HepG2 (cell line): ENCODE results near the gene TICAM2. TPM values are rescaled to one million over a fixed set of nuclear protein-coding genes. Genes with fewer than 3 reads are reported as not detected.

ENCODE experiments used
- ATAC-seq: fragments of 200-7000 bp; cut with Tn5 transposase; 3 replicates; pipeline ENCODE4 v1.9.1; 2020; ENCODE audit warnings: mild to moderate bottlenecking, moderate library complexity
- BruUV-seq: library from RNA; stranded (reverse); fragments of 400-500 nt; replicated peaks from 2 replicates; lab custom pipeline; 2021; lab: Mats Ljungman, UMichigan
- CTCF ChIA-PET: fragments of 300-600 bp; formaldehyde crosslinking; extraction: SDS; loops from one replicate; lab custom pipeline; 2021; ENCODE audit warnings: low total read pairs, inconsistent platforms, low intra/inter-chr PET ratio; lab: Yijun Ruan, JAX
- POLR2A ChIA-PET: fragments of 350-600 bp; sonication (Branson Sonifier 250); formaldehyde crosslinking; loops from one replicate; lab custom pipeline; 2020; ENCODE audit warnings: antibody characterized with exemption, inconsistent platforms; lab: Yijun Ruan, JAX
- DNase-seq: peaks from one replicate; pipeline ENCODE4 v3.0.0-alpha.2; 2015; ENCODE audit warnings: low spot score
- FAIRE-seq: peaks from 3 replicates; lab custom pipeline; 2011; peaks lifted over from hg19 to GRCh38; lab: Jason Lieb, UNC
- H2AFZ ChIP-seq: one replicate; pipeline ENCODE4 v1.6.1; 2011; ENCODE audit warnings: low read length, inconsistent platforms
- H3K27ac ChIP-seq: fragments of 300-600 bp; 3 replicates; pipeline ENCODE4 v1.8.0; 2011; ENCODE audit warnings: mixed run types, mild to moderate bottlenecking, mixed read lengths, low read length, inconsistent platforms; ENCODE audit not compliant: insufficient read depth; ENCODE audit errors: extremely low read length
- H3K27me3 ChIP-seq, 2 experiments: fragments of 200-600 bp in 1 of 2; 2 replicates in 1 of 2; 3 replicates in 1 of 2; pipeline versions ENCODE4 v1.6.0 to v1.8.0; 2011; ENCODE audit warnings: low read length in 2 of 2, mild to moderate bottlenecking in 2 of 2, moderate library complexity in 2 of 2, inconsistent platforms in 1 of 2; ENCODE audit not compliant: insufficient read depth in 2 of 2, control insufficient read depth in 1 of 2
- H3K36me3 ChIP-seq, 2 experiments: fragments of 200-600 bp in 1 of 2; replicated peaks in 1 of 2; 2 replicates in 1 of 2; 3 replicates in 1 of 2; pipeline versions ENCODE4 v1.5.1 to v1.8.0; 2011; ENCODE audit warnings: low read length in 2 of 2, inconsistent platforms in 1 of 2; ENCODE audit not compliant: insufficient read depth in 2 of 2, control insufficient read depth in 1 of 2
- H3K4me1 ChIP-seq: 2 replicates; pipeline ENCODE4 v1.5.1; 2012; ENCODE audit warnings: low read length, inconsistent platforms; ENCODE audit not compliant: insufficient read depth
- H3K4me2 ChIP-seq: 2 replicates; pipeline ENCODE4 v1.6.0; 2011; ENCODE audit warnings: low read depth, low read length, inconsistent platforms
- H3K4me3 ChIP-seq, 3 experiments: fragments of 200-600 bp in 1 of 3; sonication (generic), shearing (Covaris generic) in 1 of 3; replicated peaks in 1 of 3; 2 replicates each; pipeline ENCODE4 v1.5.1; 2011 to 2016; ENCODE audit warnings: low read length in 3 of 3, inconsistent platforms in 2 of 3, low read depth in 2 of 3, mild to moderate bottlenecking in 2 of 3, control low read depth in 1 of 3, mixed read lengths in 1 of 3; ENCODE audit not compliant: insufficient read depth in 1 of 3
- H3K79me2 ChIP-seq: one replicate; pipeline ENCODE4 v1.6.1; 2011; ENCODE audit warnings: low read length, inconsistent platforms; ENCODE audit not compliant: insufficient read depth
- H3K9ac ChIP-seq: 2 replicates; pipeline ENCODE4 v1.6.0; 2011; ENCODE audit warnings: mild to moderate bottlenecking, low read depth, low read length, inconsistent platforms; ENCODE audit not compliant: insufficient read depth
- H3K9me3 ChIP-seq: 2 replicates; pipeline ENCODE4 v1.5.1; 2012; ENCODE audit warnings: mild to moderate bottlenecking, low read length
- H4K20me1 ChIP-seq: 2 replicates; pipeline ENCODE4 v1.6.0; 2011; ENCODE audit warnings: inconsistent platforms, mild to moderate bottlenecking, low read length, moderate library complexity; ENCODE audit not compliant: insufficient read depth
- HNF4A ChIP-seq: sonication (generic); formaldehyde crosslinking; IDR thresholded peaks from 2 replicates; pipeline ENCODE4 v1.4.0; 2020; ENCODE audit warnings: missing genetic modification reagents
- KAT8 ChIP-seq: IDR thresholded peaks from 2 replicates; pipeline ENCODE4 v1.6.1; 2016; ENCODE audit warnings: missing genetic modification reagents, missing compliant biosample characterization
- PBX3 ChIP-seq: sonication (generic); formaldehyde crosslinking; IDR thresholded peaks from 2 replicates; pipeline ENCODE4 v1.8.1; 2023; ENCODE audit warnings: missing genetic modification reagents, inconsistent platforms, borderline replicate concordance
- REXO4 ChIP-seq: sonication (generic); formaldehyde crosslinking; IDR thresholded peaks from 2 replicates; pipeline ENCODE4 v1.8.0; 2022; ENCODE audit warnings: missing genetic modification reagents, mild to moderate bottlenecking, borderline replicate concordance
- SALL1 ChIP-seq: sonication (generic); formaldehyde crosslinking; IDR thresholded peaks from 2 replicates; pipeline ENCODE4 v1.8.0; 2022; ENCODE audit warnings: mild to moderate bottlenecking, missing genetic modification reagents
- SP4 ChIP-seq: sonication (generic); formaldehyde crosslinking; IDR thresholded peaks from 2 replicates; pipeline ENCODE4 v1.8.1; 2023; ENCODE audit warnings: mild to moderate bottlenecking, missing genetic modification reagents
- TP53 ChIP-seq: sonication (generic); formaldehyde crosslinking; conservative IDR thresholded peaks from 2 replicates; pipeline ENCODE4 v1.4.0; 2020; ENCODE audit warnings: missing genetic modification reagents
- ZBTB38 ChIP-seq: sonication (generic); formaldehyde crosslinking; IDR thresholded peaks from 2 replicates; pipeline ENCODE4 v1.5.1; 2020; ENCODE audit warnings: mild to moderate bottlenecking, missing genetic modification reagents
- ZNF441 ChIP-seq: sonication (generic); formaldehyde crosslinking; IDR thresholded peaks from 2 replicates; pipeline ENCODE4 v1.7.0; 2021; ENCODE audit warnings: missing genetic modification reagents, borderline replicate concordance
- ZNF569 ChIP-seq: sonication (generic); formaldehyde crosslinking; IDR thresholded peaks from 2 replicates; pipeline ENCODE4 v1.5.0; 2020; ENCODE audit warnings: mild to moderate bottlenecking, missing genetic modification reagents, moderate library complexity, borderline replicate concordance
- ZNF839 ChIP-seq: sonication (generic); formaldehyde crosslinking; IDR thresholded peaks from 2 replicates; pipeline ENCODE4 v1.4.0; 2020; ENCODE audit warnings: missing genetic modification reagents, mild to moderate bottlenecking, borderline replicate concordance
- WGBS: methylation state at CpG from one replicate; pipeline ENCODE4 v1.1.6; 2017; ENCODE audit warnings: low lambda C conversion rate; 5-methylcytosine and 5-hydroxymethylcytosine counted together
- in situ Hi-C: cut with HindIII; loops from 2 replicates; pipeline ENCODE4 v1.10.0; 2017; ENCODE audit warnings: low pct_unique_long_range_greater_than_20kb; ENCODE audit not compliant: extremely low pct_ligation_motif_present
- intact Hi-C: fragments of 100-400 bp; cut with micrococcal nuclease; formaldehyde crosslinking; loops from one replicate; pipeline ENCODE4 v1.10.0; 2022; ENCODE audit not compliant: unreplicated experiment
- polyA plus RNA-seq, 8 experiments: library from polyadenylated mRNA; depleted of rRNA in 3 of 8; stranded (reverse) in 7 of 8; unstranded in 1 of 8; fragments of >200 nt; fragmentation: Illumina TruSeq in 4 of 8; extraction: Trizol in 4 of 8; gene quantifications; 2 replicates each; pipeline versions ENCODE4 v1.2.1 to v1.2.3, GENCODE V29; 2011 to 2016; ENCODE audit warnings: low read depth in 4 of 8, missing spikeins in 1 of 8, mixed read lengths in 1 of 8; ENCODE audit not compliant: insufficient read depth in 1 of 8
- total RNA-seq, 5 experiments: library from RNA; depleted of rRNA; stranded (reverse); fragments of >200 nt; fragmentation: Illumina TruSeq; extraction: Trizol; gene quantifications; 2 replicates each; pipeline ENCODE4 v1.2.3, GENCODE V29; 2016; ENCODE audit warnings: low read depth in 1 of 5
- TF ChIP-seq, protein P1 (sequence below): fragments of 450-650 bp; IDR thresholded peaks from 2 replicates; pipeline ENCODE4 v1.6.1; 2016
- TF ChIP-seq, protein P2 (sequence below): sonication (generic); formaldehyde crosslinking; IDR thresholded peaks from 2 replicates; pipeline ENCODE4 v1.5.1; 2020; ENCODE audit warnings: mild to moderate bottlenecking, missing genetic modification reagents, moderate library complexity

The TICAM2 gene
- total and polyA plus RNA-seq, 2 of the 13 experiments (the other 11 are each of a cell fraction or from before 2014, with no cell fraction given): 0.04 TPM; not detected in 1

- H3K36me3 ChIP-seq: peaks cover 0 to 35% of the 10 kb centered on the region in 2 experiments; a peak in 4 of 5 replicates
- no peak for TF ChIP-seq ZNF441 (CRISPR knock-in tag)
- TF ChIP-seq REXO4 (CRISPR knock-in tag): no peak
- TF ChIP-seq KAT8 (CRISPR knock-in tag): no peak
- no peak for TF ChIP-seq HNF4A (CRISPR knock-in tag)
- TF ChIP-seq, protein P1, sequence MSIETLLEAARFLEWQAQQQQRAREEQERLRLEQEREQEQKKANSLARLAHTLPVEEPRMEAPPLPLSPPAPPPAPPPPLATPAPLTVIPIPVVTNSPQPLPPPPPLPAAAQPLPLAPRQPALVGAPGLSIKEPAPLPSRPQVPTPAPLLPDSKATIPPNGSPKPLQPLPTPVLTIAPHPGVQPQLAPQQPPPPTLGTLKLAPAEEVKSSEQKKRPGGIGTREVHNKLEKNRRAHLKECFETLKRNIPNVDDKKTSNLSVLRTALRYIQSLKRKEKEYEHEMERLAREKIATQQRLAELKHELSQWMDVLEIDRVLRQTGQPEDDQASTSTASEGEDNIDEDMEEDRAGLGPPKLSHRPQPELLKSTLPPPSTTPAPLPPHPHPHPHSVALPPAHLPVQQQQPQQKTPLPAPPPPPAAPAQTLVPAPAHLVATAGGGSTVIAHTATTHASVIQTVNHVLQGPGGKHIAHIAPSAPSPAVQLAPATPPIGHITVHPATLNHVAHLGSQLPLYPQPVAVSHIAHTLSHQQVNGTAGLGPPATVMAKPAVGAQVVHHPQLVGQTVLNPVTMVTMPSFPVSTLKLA: no peak
- no peak for TF ChIP-seq SP4 (CRISPR knock-in tag)
- no peak for TF ChIP-seq ZNF839 (CRISPR knock-in tag)
- TF ChIP-seq SALL1: no peak
- no peak for TF ChIP-seq TP53 (CRISPR knock-in tag)
- TF ChIP-seq, protein P2, sequence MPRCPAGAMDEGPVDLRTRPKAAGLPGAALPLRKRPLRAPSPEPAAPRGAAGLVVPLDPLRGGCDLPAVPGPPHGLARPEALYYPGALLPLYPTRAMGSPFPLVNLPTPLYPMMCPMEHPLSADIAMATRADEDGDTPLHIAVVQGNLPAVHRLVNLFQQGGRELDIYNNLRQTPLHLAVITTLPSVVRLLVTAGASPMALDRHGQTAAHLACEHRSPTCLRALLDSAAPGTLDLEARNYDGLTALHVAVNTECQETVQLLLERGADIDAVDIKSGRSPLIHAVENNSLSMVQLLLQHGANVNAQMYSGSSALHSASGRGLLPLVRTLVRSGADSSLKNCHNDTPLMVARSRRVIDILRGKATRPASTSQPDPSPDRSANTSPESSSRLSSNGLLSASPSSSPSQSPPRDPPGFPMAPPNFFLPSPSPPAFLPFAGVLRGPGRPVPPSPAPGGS (CRISPR knock-in tag): no peak
- no peak for TF ChIP-seq ZBTB38 (CRISPR knock-in tag)
- TF ChIP-seq PBX3 (CRISPR knock-in tag): no peak
- TF ChIP-seq ZNF569 (CRISPR knock-in tag): no peak
- peaks cover 79% of the 10 kb centered on the region for H4K20me1 ChIP-seq
- H3K4me3 ChIP-seq: no peak overlapping the region
- in situ Hi-C loops: no loop called here
- H3K9ac ChIP-seq: no peak overlapping the region
- WGBS: 92% methylated on average over 1 of the region's 1 CpG
- BruUV-seq: no TSS peak
- peaks cover 28% of the 10 kb centered on the region for H3K4me1 ChIP-seq
- peaks cover 97% of the 10 kb centered on the region for H3K79me2 ChIP-seq
- no peak overlapping the region for H3K27ac ChIP-seq
- ChIA-PET CTCF (no interaction called here), POLR2A (interaction anchor here (0.6 kb wide), 1 partner anchor 13 kb away, joined by 3 read pairs; the partner anchor contains the start of gene FEM1C)
- H3K9me3 ChIP-seq: no peaks in the 10 kb centered on the region
- no peaks in the 10 kb centered on the region for H3K27me3 ChIP-seq
- DNase-seq (no peak), ATAC-seq (no peak), FAIRE-seq (no peak)
- H3K4me2 ChIP-seq: no peak overlapping the region
- no peak overlapping the region for H2AFZ ChIP-seq
- intact Hi-C loops: no loop called here
Measured at GRCh38 chr5:115531787-115532367, 70.4 kb downstream of the TICAM2 start.
